Lower leg skin (tissue), 3 donors: ENCODE results near the gene POLR3E.

Experiments
- CTCF ChIP-seq, 3 donors: fragments of 450-650 bp; IDR thresholded peaks; one replicate each; pipeline ENCODE4 v1.5.1; 2016; ENCODE audit warnings: antibody characterized with exemption in 3 of 3, mild to moderate bottlenecking in 3 of 3, moderate library complexity in 2 of 3
- POLR2A ChIP-seq, 2 donors: fragments of 450-650 bp; IDR thresholded peaks; one replicate each; pipeline ENCODE4 v1.6.1; 2016 to 2017; ENCODE audit warnings: antibody characterized with exemption in 2 of 2, mild to moderate bottlenecking in 1 of 2, moderate library complexity in 1 of 2

GRCh38 chr16:22297871-22298733, 893 bp downstream of the POLR3E start:
- TF ChIP-seq CTCF (IDR thresholded peaks at IDR 0.05), result no peak
- no peak for TF ChIP-seq POLR2A (IDR thresholded peaks at IDR 0.05)
